ENCODE data around the gene NPC2. TPM values are rescaled to one million over a fixed set of nuclear protein-coding genes. Genes with fewer than 3 reads are reported as not detected.

The NPC2 gene
- total RNA-seq, 1 experiment from 2014 or later = 291 TPM

DNA sequence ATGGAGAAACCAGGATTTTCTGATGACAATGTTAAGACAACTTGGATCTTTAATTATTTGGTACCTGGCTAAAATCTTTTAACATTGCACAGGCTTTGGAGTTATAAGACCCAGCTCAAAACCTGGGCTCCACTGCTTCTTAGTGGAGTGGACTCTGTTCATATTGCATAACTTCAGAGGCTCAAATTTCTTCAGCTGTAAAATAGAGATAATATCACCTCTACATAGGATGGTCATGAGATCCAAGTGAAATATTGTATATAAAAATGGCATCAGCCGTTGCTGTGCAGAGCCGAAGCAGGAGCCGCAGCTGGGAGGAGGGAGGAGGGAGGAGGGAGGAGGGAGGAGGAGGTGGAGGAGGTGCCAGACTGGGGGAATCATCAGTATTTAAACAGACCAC, 10.5 kb downstream of the NPC2 start:
- Histone ChIP-seq H3K36me3 (ENCODE audit: control insufficient read depth, insufficient read depth, low read length) (no peaks in the 10 kb centered on the region; the same call in none of the 2 replicates), H3K9me3 (no peaks in the 10 kb centered on the region), H3K27me3 (replicated peaks; ENCODE audit: control insufficient read depth, insufficient read depth, low read length) (no peaks in the 10 kb centered on the region), H3K4me3 (ENCODE audit: low read depth, low read length) (no peak overlapping the region), H3K4me1 (peaks cover 21% of the 10 kb centered on the region)
- ChIA-PET POLR2A (interaction anchor here (0.6 kb wide), 1 partner anchor 440 kb away, joined by 4 read pairs; the partner anchor contains the start of gene RPS6KL1), CTCF (interaction anchor here (1.0 kb wide), 1 partner anchor 11 kb away, joined by 3 read pairs; the partner anchor contains the start of genes ISCA2 and NPC2)
- Mint-ChIP-seq H3K27me3 (ENCODE audit: insufficient read depth, unreplicated experiment) (no peaks in the 10 kb centered on the region), H3K27ac (ENCODE audit: unreplicated experiment) (no peak overlapping the region), H3K36me3 (ENCODE audit: insufficient read depth, unreplicated experiment) (peaks cover 46% of the 10 kb centered on the region), H3K4me1 (ENCODE audit: low read depth, unreplicated experiment) (peaks cover 6% of the 10 kb centered on the region), H3K4me3 (ENCODE audit: unreplicated experiment) (no peak overlapping the region), H3K9me3 (ENCODE audit: unreplicated experiment) (no peaks in the 10 kb centered on the region)
- no TSS peak for BruUV-seq (replicated peaks)
- intact Hi-C loops (cut with micrococcal nuclease; ENCODE audit: unreplicated experiment) = no loop called here
- DNase-seq = no peak
- TF ChIP-seq, protein P1, sequence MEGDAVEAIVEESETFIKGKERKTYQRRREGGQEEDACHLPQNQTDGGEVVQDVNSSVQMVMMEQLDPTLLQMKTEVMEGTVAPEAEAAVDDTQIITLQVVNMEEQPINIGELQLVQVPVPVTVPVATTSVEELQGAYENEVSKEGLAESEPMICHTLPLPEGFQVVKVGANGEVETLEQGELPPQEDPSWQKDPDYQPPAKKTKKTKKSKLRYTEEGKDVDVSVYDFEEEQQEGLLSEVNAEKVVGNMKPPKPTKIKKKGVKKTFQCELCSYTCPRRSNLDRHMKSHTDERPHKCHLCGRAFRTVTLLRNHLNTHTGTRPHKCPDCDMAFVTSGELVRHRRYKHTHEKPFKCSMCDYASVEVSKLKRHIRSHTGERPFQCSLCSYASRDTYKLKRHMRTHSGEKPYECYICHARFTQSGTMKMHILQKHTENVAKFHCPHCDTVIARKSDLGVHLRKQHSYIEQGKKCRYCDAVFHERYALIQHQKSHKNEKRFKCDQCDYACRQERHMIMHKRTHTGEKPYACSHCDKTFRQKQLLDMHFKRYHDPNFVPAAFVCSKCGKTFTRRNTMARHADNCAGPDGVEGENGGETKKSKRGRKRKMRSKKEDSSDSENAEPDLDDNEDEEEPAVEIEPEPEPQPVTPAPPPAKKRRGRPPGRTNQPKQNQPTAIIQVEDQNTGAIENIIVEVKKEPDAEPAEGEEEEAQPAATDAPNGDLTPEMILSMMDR (IDR thresholded peaks at IDR 0.05; ENCODE audit: insufficient read depth in 1 of 2, low read depth in 1 of 2, low read length in 1 of 2, severe bottlenecking in 1 of 2, unreplicated experiment in 1 of 2) = no peak

DNA sequence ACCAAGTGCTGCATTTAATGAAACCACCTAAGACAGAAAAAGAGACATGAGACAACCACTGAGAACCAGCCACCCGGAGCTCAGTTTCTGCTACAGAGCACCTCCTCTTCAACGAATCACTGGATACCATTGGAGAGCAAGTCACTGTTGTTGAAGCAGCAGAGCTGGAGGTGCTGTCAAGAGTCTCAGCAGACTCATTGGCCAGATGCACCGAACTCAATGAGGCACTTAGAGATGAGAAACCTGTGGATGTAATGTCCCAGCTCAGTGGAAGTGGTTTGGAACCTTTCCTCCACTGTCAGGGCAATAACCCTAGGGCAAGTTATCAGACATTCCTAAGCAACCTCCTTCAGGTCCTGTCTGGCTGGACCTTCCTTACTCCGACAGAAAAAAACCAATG, 13.1 kb downstream of the NPC2 start:
- no peak overlapping the region for H3K4me3 ChIP-seq (ENCODE audit: low read depth, low read length)

DNA sequence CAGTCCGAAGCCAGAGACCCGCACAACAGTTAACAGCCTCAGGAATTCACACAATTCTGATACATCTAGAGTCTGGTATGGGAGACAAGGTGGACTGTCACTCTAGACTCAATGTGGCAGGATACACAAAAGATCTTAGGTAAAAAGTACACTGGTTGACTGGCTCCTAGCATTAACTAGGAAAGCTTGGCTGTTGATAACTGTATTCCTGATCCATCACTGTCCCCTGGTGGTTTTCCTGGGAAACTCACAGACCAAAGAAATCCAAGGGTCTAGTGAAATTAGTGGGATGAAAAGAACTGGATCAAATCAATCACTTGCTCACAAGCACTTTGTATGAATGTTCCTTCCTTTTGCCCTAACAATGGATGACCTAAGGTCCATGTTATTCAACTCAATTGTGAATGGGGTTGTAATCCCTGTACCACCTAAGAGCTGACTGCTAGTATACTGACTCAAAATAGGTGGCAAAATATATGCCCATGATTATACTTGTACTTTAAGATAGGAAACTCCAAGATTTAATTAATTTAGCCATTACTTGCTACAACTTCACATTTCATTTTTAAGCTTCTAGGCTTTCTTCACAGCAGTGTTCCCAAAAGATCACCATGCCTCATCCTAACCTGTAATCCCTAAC, 14.0 kb downstream of the NPC2 start:
- POLR2A ChIA-PET = no interaction called here
- H3K36me3 ChIP-seq (ENCODE audit: control insufficient read depth, insufficient read depth, low read length) = no peaks in the 10 kb centered on the region; the same call in none of the 2 replicates
- no peaks in the 10 kb centered on the region for H3K9me3 Mint-ChIP-seq (ENCODE audit: unreplicated experiment)

More for the DNA sequence above, 13.1 kb downstream of the NPC2 start:
- Histone ChIP-seq H3K36me3 (ENCODE audit: control insufficient read depth, insufficient read depth, low read length) (no peaks in the 10 kb centered on the region; the same call in none of the 2 replicates), H3K4me1 (no peaks in the 10 kb centered on the region; the same call in 1 of the 2 replicates), H3K9me3 (no peaks in the 10 kb centered on the region), H3K27me3 (replicated peaks; ENCODE audit: control insufficient read depth, insufficient read depth, low read length) (no peaks in the 10 kb centered on the region)
- TF ChIP-seq, protein P1 (IDR thresholded peaks at IDR 0.05; ENCODE audit: insufficient read depth in 1 of 2, low read depth in 1 of 2, low read length in 1 of 2, severe bottlenecking in 1 of 2, unreplicated experiment in 1 of 2) = no peak
- Mint-ChIP-seq H3K4me1 (ENCODE audit: low read depth, unreplicated experiment) (peaks cover 6% of the 10 kb centered on the region), H3K4me3 (ENCODE audit: unreplicated experiment) (no peak overlapping the region), H3K27ac (ENCODE audit: unreplicated experiment) (no peak overlapping the region), H3K27me3 (ENCODE audit: insufficient read depth, unreplicated experiment) (no peaks in the 10 kb centered on the region), H3K36me3 (ENCODE audit: insufficient read depth, unreplicated experiment) (peaks cover 46% of the 10 kb centered on the region), H3K9me3 (ENCODE audit: unreplicated experiment) (no peaks in the 10 kb centered on the region)
- POLR2A ChIA-PET = interaction anchor here (0.6 kb wide), 1 partner anchor 80 kb away, joined by 3 read pairs; no protein-coding TSS in a partner anchor
- CTCF ChIA-PET = no interaction called here
- TSS peak; percentile 16 for BruUV-seq (replicated peaks)
- DNase-seq = no peak
- intact Hi-C loops (cut with micrococcal nuclease; ENCODE audit: unreplicated experiment) = no loop called here

More for the DNA sequence above, 14.0 kb downstream of the NPC2 start:
- DNase-seq = peak in 1 of 2 experiments; percentile 55
- Mint-ChIP-seq H3K4me1 (ENCODE audit: low read depth, unreplicated experiment) (no peaks in the 10 kb centered on the region), H3K27me3 (ENCODE audit: insufficient read depth, unreplicated experiment) (no peaks in the 10 kb centered on the region), H3K27ac (ENCODE audit: unreplicated experiment) (no peak overlapping the region), H3K4me3 (ENCODE audit: unreplicated experiment) (no peak overlapping the region), H3K36me3 (ENCODE audit: insufficient read depth, unreplicated experiment) (peaks cover 41% of the 10 kb centered on the region)
- CTCF ChIA-PET = interaction anchor here (1.0 to 1.2 kb wide), 2 partner anchors 64 to 185 kb away, joined by 3 read pairs; no protein-coding TSS in a partner anchor
- Histone ChIP-seq H3K27me3 (replicated peaks; ENCODE audit: control insufficient read depth, insufficient read depth, low read length) (no peaks in the 10 kb centered on the region), H3K4me3 (ENCODE audit: low read depth, low read length) (no peak overlapping the region), H3K9me3 (no peaks in the 10 kb centered on the region), H3K4me1 (no peaks in the 10 kb centered on the region; the same call in 1 of the 2 replicates)
- TF ChIP-seq, protein P1 (IDR thresholded peaks at IDR 0.05; ENCODE audit: insufficient read depth in 1 of 2, low read depth in 1 of 2, low read length in 1 of 2, severe bottlenecking in 1 of 2, unreplicated experiment in 1 of 2) = peak; percentile 72 to 84
- BruUV-seq (replicated peaks) = no TSS peak
- intact Hi-C loops (cut with micrococcal nuclease; ENCODE audit: unreplicated experiment) = loop anchor here (1.0 kb wide), 2 partner anchors 117 to 154 kb away; no protein-coding TSS in a partner anchor

Measured in Caco-2 (cell line).